HCT116 (cell line): ENCODE results near the gene RAB8A. TPM values are rescaled to one million over a fixed set of nuclear protein-coding genes. Genes with fewer than 3 reads are reported as not detected.

Source experiments
- ATAC-seq: fragments of 200-7000 bp; cut with Tn5 transposase; 2 replicates; pipeline ENCODE4 v1.9.1; 2020; ENCODE audit warnings: mild to moderate bottlenecking, moderate library complexity
- BruUV-seq: library from RNA; stranded (reverse); fragments of 400-500 nt; replicated peaks from 2 replicates; lab custom pipeline; 2021; lab: Mats Ljungman, UMichigan
- CTCF ChIA-PET: fragments of 300-600 bp; sonication (Branson Sonifier 250); formaldehyde crosslinking; loops from one replicate; lab custom pipeline; 2021; ENCODE audit warnings: antibody characterized with exemption; lab: Charles Lee
- POLR2A ChIA-PET: fragments of 300-600, 350-600 bp; sonication (Branson Sonifier 250); formaldehyde crosslinking; loops from one replicate; lab custom pipeline; 2021; ENCODE audit warnings: antibody characterized with exemption; lab: Charles Lee
- RAD21 ChIA-PET, 2 experiments: fragments of 300-600 bp; sonication (Branson Sonifier 250); formaldehyde crosslinking; loops; one replicate each; lab custom pipeline; 2023; ENCODE audit warnings: low total read pairs in 2 of 2; ENCODE audit not compliant: uncharacterized antibody in 2 of 2, unreplicated experiment in 2 of 2, low non-redundant PET in 1 of 2; lab: Charles Lee
- DNase-seq: peaks from one replicate; pipeline ENCODE4 v3.0.0-alpha.2; 2010; ENCODE audit warnings: low read depth, low spot score
- H2AFZ ChIP-seq: fragments of 200-600 bp; shearing (Covaris generic), sonication (generic); 2 replicates; pipeline ENCODE4 v1.6.1; 2017; ENCODE audit warnings: low read depth, mixed run types, mixed read lengths, antibody characterized with exemption, low read length; ENCODE audit not compliant: poor library complexity, severe bottlenecking
- H3K27ac ChIP-seq: 2 replicates; pipeline ENCODE4 v1.5.1; 2012; ENCODE audit warnings: low read depth, low read length
- H3K27me3 ChIP-seq: fragments of 200-600 bp; sonication (generic); 2 replicates; pipeline ENCODE4 v1.6.1; 2016; ENCODE audit warnings: mixed run types, low read length, mixed read lengths; ENCODE audit not compliant: insufficient read depth
- H3K36me3 ChIP-seq, 2 experiments: fragments of 200-500 bp in 1 of 2; fragments of 200-600 bp in 1 of 2; sonication (Bioruptor generic) in 1 of 2; sonication (generic) in 1 of 2; 2 replicates each; pipeline versions ENCODE4 v1.5.1 to v1.6.1; 2014 to 2016; ENCODE audit warnings: low read length in 2 of 2, inconsistent platforms in 1 of 2, mixed read lengths in 1 of 2, mixed run types in 1 of 2; ENCODE audit not compliant: insufficient read depth in 2 of 2, control insufficient read depth in 1 of 2
- H3K4me1 ChIP-seq, 2 experiments: fragments of 200-600 bp in 1 of 2; sonication (generic) in 1 of 2; 2 replicates each; pipeline versions ENCODE4 v1.5.1 to v1.6.1; 2012 to 2017; ENCODE audit warnings: low read length in 2 of 2, inconsistent platforms in 1 of 2, mild to moderate bottlenecking in 1 of 2, mixed read lengths in 1 of 2, mixed run types in 1 of 2, moderate library complexity in 1 of 2; ENCODE audit not compliant: insufficient read depth in 2 of 2, control insufficient read depth in 1 of 2
- H3K4me2 ChIP-seq: fragments of 200-600 bp; sonication (generic); 2 replicates; pipeline ENCODE4 v1.6.1; 2017; ENCODE audit warnings: mixed run types, low read length, mixed read lengths
- H3K4me3 ChIP-seq, 2 experiments: fragments of 200-600 bp in 1 of 2; sonication (generic) in 1 of 2; replicated peaks in 1 of 2; 2 replicates each; pipeline ENCODE4 v1.5.1; 2011 to 2016; ENCODE audit warnings: low read length in 2 of 2, control low read depth in 1 of 2, low read depth in 1 of 2, mild to moderate bottlenecking in 1 of 2, mixed read lengths in 1 of 2, mixed run types in 1 of 2
- H3K79me2 ChIP-seq: fragments of 200-600 bp; sonication (generic); 2 replicates; pipeline ENCODE4 v1.6.1; 2017; ENCODE audit warnings: mild to moderate bottlenecking, mixed run types, low read length, moderate library complexity, mixed read lengths; ENCODE audit not compliant: insufficient read depth
- H3K9ac ChIP-seq: fragments of 200-600 bp; sonication (generic); 2 replicates; pipeline ENCODE4 v1.6.1; 2016; ENCODE audit warnings: low read length, mixed read lengths
- H3K9me2 ChIP-seq: fragments of 200-600 bp; sonication (generic), shearing (Covaris generic); 2 replicates; pipeline ENCODE4 v1.6.1; 2017; ENCODE audit warnings: mixed run types, mild to moderate bottlenecking, moderate library complexity; ENCODE audit not compliant: insufficient read depth
- H3K9me3 ChIP-seq, 2 experiments: fragments of 200-500 bp in 1 of 2; fragments of 200-600 bp in 1 of 2; sonication (Bioruptor generic) in 1 of 2; sonication (generic) in 1 of 2; 2 replicates each; pipeline ENCODE4 v1.6.1; 2014 to 2017; ENCODE audit warnings: low read length in 2 of 2, mixed read lengths in 2 of 2, inconsistent platforms in 1 of 2, low read depth in 1 of 2, mild to moderate bottlenecking in 1 of 2, mixed run types in 1 of 2, moderate library complexity in 1 of 2; ENCODE audit not compliant: control insufficient read depth in 1 of 2, insufficient read depth in 1 of 2
- H4K20me1 ChIP-seq: fragments of 200-600 bp; sonication (generic), shearing (Covaris generic); 2 replicates; pipeline ENCODE4 v1.6.1; 2017; ENCODE audit warnings: mixed run types, mild to moderate bottlenecking, moderate library complexity; ENCODE audit not compliant: insufficient read depth
- CBX3 ChIP-seq: IDR thresholded peaks from 2 replicates; pipeline ENCODE4 v1.6.1; 2012; ENCODE audit warnings: low read depth
- CEBPB ChIP-seq: IDR thresholded peaks from 2 replicates; pipeline ENCODE4 v1.6.1; 2012; ENCODE audit warnings: low read depth
- EGR1 ChIP-seq: IDR thresholded peaks from 2 replicates; pipeline ENCODE4 v1.6.1; 2012; ENCODE audit warnings: low read depth
- ELF1 ChIP-seq: IDR thresholded peaks from 2 replicates; pipeline ENCODE4 v1.6.1; 2012; ENCODE audit warnings: low read depth, borderline replicate concordance
- EZH2phosphoT487 ChIP-seq: fragments of 200-600 bp; IDR thresholded peaks from 2 replicates; pipeline ENCODE4 v1.6.1; 2018; ENCODE audit warnings: antibody characterized with exemption, borderline replicate concordance
- FOSL1 ChIP-seq: IDR thresholded peaks from 2 replicates; pipeline ENCODE4 v1.6.1; 2012; ENCODE audit warnings: low read depth
- JUND ChIP-seq: IDR thresholded peaks from 2 replicates; pipeline ENCODE4 v1.6.1; 2012
- POLR2A ChIP-seq: IDR thresholded peaks from 2 replicates; pipeline ENCODE4 v1.7.0; 2011; ENCODE audit warnings: borderline replicate concordance; ENCODE audit not compliant: insufficient read depth, insufficient read length; ENCODE audit errors: extremely low read depth
- REST ChIP-seq: IDR thresholded peaks from 2 replicates; pipeline ENCODE4 v1.6.1; 2012; ENCODE audit warnings: low read depth
- SRF ChIP-seq: IDR thresholded peaks from 2 replicates; pipeline ENCODE4 v1.6.1; 2012; ENCODE audit warnings: low read depth
- TCF7L2 ChIP-seq: IDR thresholded peaks from 2 replicates; pipeline ENCODE4 v1.7.0; 2011; ENCODE audit warnings: borderline replicate concordance, inconsistent platforms; ENCODE audit not compliant: insufficient read depth, insufficient read length; ENCODE audit errors: extremely low read depth
- YY1 ChIP-seq: IDR thresholded peaks from 2 replicates; pipeline ENCODE4 v1.6.1; 2011; ENCODE audit warnings: low read length, low read depth, moderate library complexity, mild to moderate bottlenecking; ENCODE audit not compliant: insufficient replicate concordance; ENCODE audit errors: extremely low read depth
- ZFX ChIP-seq: fragments of 450-650 bp; IDR thresholded peaks from 2 replicates; pipeline ENCODE4 v1.6.1; 2017
- intact Hi-C: fragments of 100-400 bp; cut with micrococcal nuclease; formaldehyde crosslinking; loops from 2 replicates; pipeline ENCODE4 v1.10.0; 2022
- total RNA-seq: library from RNA; stranded (reverse); gene quantifications from one replicate; pipeline ENCODE4 v1.2.1, GENCODE V29; 2021; ENCODE audit not compliant: unreplicated experiment
- TF ChIP-seq, protein P1 (sequence below), 3 experiments: fragments of 200-600 bp in 1 of 3; sonication (generic) in 1 of 3; IDR thresholded peaks in 2 of 3; conservative IDR thresholded peaks in 1 of 3; 2 replicates each; pipeline ENCODE4 v1.5.1; 2012 to 2017; ENCODE audit warnings: low read depth in 2 of 3, low read length in 2 of 3, antibody characterized with exemption in 1 of 3, borderline replicate concordance in 1 of 3, control low read depth in 1 of 3, mild to moderate bottlenecking in 1 of 3, mixed read lengths in 1 of 3, mixed run types in 1 of 3, moderate library complexity in 1 of 3; ENCODE audit not compliant: insufficient read depth in 1 of 3
- TF ChIP-seq, protein P2 (sequence below): IDR thresholded peaks from 2 replicates; pipeline ENCODE4 v1.6.1; 2012

The RAB8A gene
- total RNA-seq, 1 experiment from 2014 or later, result 116 TPM

- TF ChIP-seq, protein P1, sequence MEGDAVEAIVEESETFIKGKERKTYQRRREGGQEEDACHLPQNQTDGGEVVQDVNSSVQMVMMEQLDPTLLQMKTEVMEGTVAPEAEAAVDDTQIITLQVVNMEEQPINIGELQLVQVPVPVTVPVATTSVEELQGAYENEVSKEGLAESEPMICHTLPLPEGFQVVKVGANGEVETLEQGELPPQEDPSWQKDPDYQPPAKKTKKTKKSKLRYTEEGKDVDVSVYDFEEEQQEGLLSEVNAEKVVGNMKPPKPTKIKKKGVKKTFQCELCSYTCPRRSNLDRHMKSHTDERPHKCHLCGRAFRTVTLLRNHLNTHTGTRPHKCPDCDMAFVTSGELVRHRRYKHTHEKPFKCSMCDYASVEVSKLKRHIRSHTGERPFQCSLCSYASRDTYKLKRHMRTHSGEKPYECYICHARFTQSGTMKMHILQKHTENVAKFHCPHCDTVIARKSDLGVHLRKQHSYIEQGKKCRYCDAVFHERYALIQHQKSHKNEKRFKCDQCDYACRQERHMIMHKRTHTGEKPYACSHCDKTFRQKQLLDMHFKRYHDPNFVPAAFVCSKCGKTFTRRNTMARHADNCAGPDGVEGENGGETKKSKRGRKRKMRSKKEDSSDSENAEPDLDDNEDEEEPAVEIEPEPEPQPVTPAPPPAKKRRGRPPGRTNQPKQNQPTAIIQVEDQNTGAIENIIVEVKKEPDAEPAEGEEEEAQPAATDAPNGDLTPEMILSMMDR (IDR thresholded peaks at IDR 0.05 in 2 of 3, conservative IDR thresholded peaks at IDR 0.05 in 1 of 3; ENCODE audit: borderline replicate concordance in 1 of 3, insufficient read depth in 1 of 3, low read depth in 2 of 3, low read length in 2 of 3), result no peak
- TF ChIP-seq ELF1, result no peak
- no peak for TF ChIP-seq JUND
- TF ChIP-seq ZFX, result no peak
- no peak for TF ChIP-seq CEBPB
- no peak for TF ChIP-seq TCF7L2
- TF ChIP-seq FOSL1, result no peak
- TF ChIP-seq, protein P2, sequence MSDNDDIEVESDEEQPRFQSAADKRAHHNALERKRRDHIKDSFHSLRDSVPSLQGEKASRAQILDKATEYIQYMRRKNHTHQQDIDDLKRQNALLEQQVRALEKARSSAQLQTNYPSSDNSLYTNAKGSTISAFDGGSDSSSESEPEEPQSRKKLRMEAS, result no peak
- TF ChIP-seq, all 23 proteins: peak for 0
These were observed 2.0 kb downstream of the RAB8A start (continued) for GRCh38 chr19:16113727-16114126.

DNA sequence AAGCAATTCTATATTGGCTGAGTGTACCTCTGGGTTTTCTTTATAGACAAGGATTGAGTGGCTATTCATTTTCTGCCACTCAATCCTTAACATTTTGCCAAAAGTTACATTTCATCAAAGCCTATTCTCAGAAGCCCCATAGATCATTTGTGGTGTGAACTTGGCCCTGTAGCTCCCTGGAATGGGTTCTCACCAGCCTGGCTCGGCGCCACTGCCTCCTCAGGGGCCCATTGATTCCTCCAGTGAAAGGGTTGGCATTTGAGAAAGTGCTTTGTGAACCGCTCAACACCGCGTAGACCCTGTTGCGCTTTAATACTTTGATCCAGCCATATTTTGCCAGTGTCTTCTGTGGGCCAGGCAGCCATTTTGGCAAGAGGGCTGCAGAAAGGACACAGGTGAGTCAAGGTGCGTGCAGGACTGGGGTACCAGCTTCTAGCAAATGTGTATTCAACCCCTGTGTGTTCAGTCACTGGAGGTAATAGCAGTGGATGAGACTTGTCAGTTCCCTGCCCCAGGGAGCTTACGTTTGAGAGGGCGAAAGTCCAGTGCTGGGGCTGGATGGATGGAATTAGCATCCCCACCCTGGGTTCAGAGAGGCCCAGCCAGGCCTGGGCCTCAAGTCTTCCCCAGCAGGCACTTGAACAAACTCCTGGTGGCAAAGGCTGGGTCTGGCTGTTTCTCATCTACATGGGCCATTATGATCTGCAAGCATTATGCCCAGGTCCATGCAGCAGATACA, 3.8 kb downstream of the RAB8A start:
- CTCF ChIA-PET, result interaction anchor here (0.5 kb wide), 1 partner anchor 19 kb away, joined by 3 read pairs; no protein-coding TSS in a partner anchor
- BruUV-seq, result no TSS peak
- POLR2A ChIA-PET, result no interaction called here
- H3K9ac ChIP-seq, result peak overlapping the region; percentile 12
- no peak overlapping the region for H2AFZ ChIP-seq
- RAD21 ChIA-PET, result interaction anchor here in 1 of 2 experiments (0.7 kb wide), 1 partner anchor 10 kb away, joined by 4 read pairs; no protein-coding TSS in a partner anchor
- no peaks in the 10 kb centered on the region for H3K9me2 ChIP-seq
- intact Hi-C loops, result no loop called here
- ATAC-seq (no peak), DNase-seq (no peak)
- H3K36me3 ChIP-seq, result peaks cover 10 to 25% of the 10 kb centered on the region in 2 experiments
- peaks cover 66% of the 10 kb centered on the region for H3K79me2 ChIP-seq
- H3K4me1 ChIP-seq, result peaks cover 14 to 35% of the 10 kb centered on the region in 2 experiments
- no peaks in the 10 kb centered on the region for H4K20me1 ChIP-seq
- no peaks in the 10 kb centered on the region for H3K9me3 ChIP-seq
- H3K4me3 ChIP-seq, result no peak overlapping the region
- no peak overlapping the region for H3K4me2 ChIP-seq
- H3K27me3 ChIP-seq, result no peaks in the 10 kb centered on the region
- H3K27ac ChIP-seq, result no peak overlapping the region
- TF ChIP-seq, protein P1 (IDR thresholded peaks at IDR 0.05 in 2 of 3, conservative IDR thresholded peaks at IDR 0.05 in 1 of 3; ENCODE audit: borderline replicate concordance in 1 of 3, insufficient read depth in 1 of 3, low read depth in 2 of 3, low read length in 2 of 3), result no peak
- no peak for TF ChIP-seq EZH2phosphoT487
- no peak for TF ChIP-seq YY1
- no peak for TF ChIP-seq EGR1
- TF ChIP-seq JUND, result no peak
- TF ChIP-seq ZFX, result no peak
- no peak for TF ChIP-seq POLR2A
- TF ChIP-seq CBX3, result no peak
- TF ChIP-seq TCF7L2, result no peak
- no peak for TF ChIP-seq REST
- TF ChIP-seq, protein P2, result no peak
- TF ChIP-seq SRF, result no peak
